Activated T-cell treated with anti-CD3 and anti-CD28 coated beads for 48 hours (primary cell): Measurements from ENCODE around the gene PKDCC.
"Not testable (repeated sequence)": the region's sequence is repeated elsewhere in the genome, so short reads cannot be mapped to it uniquely, and the experiment has no call there.

ENCODE experiments used
- DNase-seq: peaks from one replicate; pipeline ENCODE4 v3.0.0-alpha.2; 2020; ENCODE audit warnings: low read depth

PKDCC gene

GRCh38 chr2:42065753-42066152 is 17.9 kb downstream of the PKDCC start:
- DNase-seq, result not testable (repeated sequence)

- not testable (repeated sequence) for DNase-seq
These were observed 19.2 kb downstream of the PKDCC start for GRCh38 chr2:42067001-42067400.

- no peak for DNase-seq
These were observed 19.7 kb downstream of the PKDCC start for GRCh38 chr2:42067521-42067920.

- no peak for DNase-seq
These were observed 20.9 kb downstream of the PKDCC start for GRCh38 chr2:42068571-42069178.

GRCh38 chr2:42069568-42069967 is 21.7 kb downstream of the PKDCC start:
- DNase-seq, result no peak

GRCh38 chr2:42071791-42072190 is 24.0 kb downstream of the PKDCC start:
- no peak for DNase-seq

- DNase-seq, result no peak
These were observed 24.7 kb downstream of the PKDCC start for GRCh38 chr2:42072349-42073118.

- no peak for DNase-seq
These were observed 26.1 kb downstream of the PKDCC start for GRCh38 chr2:42073739-42074503.

GRCh38 chr2:42074661-42075060 is 26.8 kb downstream of the PKDCC start:
- DNase-seq, result no peak

GRCh38 chr2:42076357-42077225 is 28.8 kb downstream of the PKDCC start:
- no peak for DNase-seq

GRCh38 chr2:42077343-42077742 is 29.5 kb downstream of the PKDCC start:
- no peak for DNase-seq

- no peak for DNase-seq
These were observed 32.0 kb downstream of the PKDCC start for GRCh38 chr2:42079737-42080287.

GRCh38 chr2:42081151-42081550 is 33.3 kb downstream of the PKDCC start:
- not testable (repeated sequence) for DNase-seq

- DNase-seq, result no peak
These were observed 34.2 kb downstream of the PKDCC start for GRCh38 chr2:42082016-42082415.

GRCh38 chr2:42084231-42084671 is 36.4 kb downstream of the PKDCC start:
- no peak for DNase-seq

- DNase-seq, result not testable (repeated sequence)
These were observed 37.2 kb downstream of the PKDCC start for GRCh38 chr2:42085070-42085469.

GRCh38 chr2:42085706-42086487 is 38.1 kb downstream of the PKDCC start:
- no peak for DNase-seq

GRCh38 chr2:42086500-42086953 is 38.7 kb downstream of the PKDCC start:
- DNase-seq, result no peak

GRCh38 chr2:42087137-42087856 is 39.5 kb downstream of the PKDCC start:
- DNase-seq, result no peak

GRCh38 chr2:42087857-42088195 is 40.0 kb downstream of the PKDCC start:
- DNase-seq, result no peak
